UCSD-AML1 (cell line): ENCODE data around the gene CCS.
"Not testable (repeated sequence)": the region's sequence is repeated elsewhere in the genome, so short reads cannot be mapped to it uniquely, and the experiment has no call there.

ENCODE experiments used
- DNase-seq: peaks from one replicate; lab custom pipeline; 2025; ENCODE audit not compliant: unreplicated experiment; lab: John Stamatoyannopoulos, UW

Gene CCS

DNA sequence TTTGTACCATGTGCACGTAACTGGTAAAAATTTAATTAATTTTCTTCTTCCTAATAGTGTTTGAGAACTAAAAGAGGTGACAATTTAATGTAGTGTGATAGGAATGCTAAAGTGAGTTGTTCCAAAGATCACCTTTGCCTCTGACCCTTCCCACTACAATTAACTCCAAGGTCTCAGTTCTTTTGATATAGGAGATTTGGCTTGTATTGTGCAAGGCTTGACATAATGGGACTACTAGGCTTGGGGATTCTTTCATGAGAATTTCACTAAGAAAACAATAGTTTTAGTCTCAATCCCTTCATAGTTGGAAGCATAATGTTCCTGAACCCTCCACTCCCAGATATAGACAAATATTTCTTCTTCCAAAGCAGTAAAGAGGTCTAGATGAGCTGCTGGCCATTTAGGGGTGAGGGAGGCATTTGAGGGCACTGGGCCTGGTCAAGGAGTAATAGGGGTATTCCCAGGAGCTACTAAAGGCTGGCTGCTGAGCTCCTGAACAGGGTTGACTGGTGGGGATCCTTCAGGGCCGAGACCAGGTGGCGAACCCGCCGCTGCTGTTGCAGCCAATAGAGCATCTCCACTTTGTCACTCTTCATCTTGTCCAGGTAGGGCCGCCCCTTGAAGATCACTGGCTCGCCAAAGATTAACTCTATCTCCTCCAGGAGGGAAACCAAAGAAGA lies 2.8 kb upstream of the CCS start:
- DNase-seq = no peak

DNA sequence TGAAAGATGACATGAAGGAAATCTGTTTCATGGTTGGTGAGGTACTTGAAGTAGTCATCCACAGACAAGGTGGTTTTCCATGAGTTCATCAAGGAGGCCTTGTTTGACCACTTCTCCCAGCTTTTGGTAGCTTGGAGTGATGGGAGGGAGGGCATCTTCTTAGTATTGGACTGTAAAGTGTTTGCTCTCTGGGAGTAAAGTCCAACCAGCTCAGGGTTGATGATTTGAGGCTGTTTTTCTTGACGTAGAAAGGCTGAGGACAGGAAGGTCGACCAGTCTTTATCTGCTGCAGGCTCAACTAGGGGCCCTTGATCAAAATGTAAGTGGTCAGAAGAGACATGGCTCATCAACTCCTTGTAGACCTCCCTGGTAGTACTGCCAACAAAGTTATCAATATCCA lies 1.8 kb upstream of the CCS start:
- DNase-seq = no peak

DNA sequence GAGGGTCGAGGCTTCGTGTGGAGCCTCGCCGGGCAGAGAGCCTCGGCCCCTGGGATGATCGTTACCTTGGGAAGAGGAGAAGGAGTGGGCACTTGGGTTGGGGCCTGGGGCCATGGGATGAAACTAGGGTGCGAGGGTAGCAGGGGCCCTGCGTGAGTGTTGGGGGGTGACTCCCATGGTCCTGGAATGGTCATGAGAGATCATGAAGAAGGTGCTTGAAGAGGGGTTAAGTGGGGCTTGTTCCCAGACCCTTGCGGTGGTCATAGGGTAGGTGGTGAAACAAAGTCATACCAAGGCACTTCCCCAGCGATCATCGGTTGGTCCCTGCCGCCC lies 284 bp downstream of the CCS start:
- DNase-seq = no peak

- no peak for DNase-seq
These were observed 665 bp downstream of the CCS start for GRCh38 chr11:66593650-66594049.

GRCh38 chr11:66595245-66595904 lies 2.4 kb downstream of the CCS start:
- no peak for DNase-seq

- no peak for DNase-seq
These were observed 6.0 kb downstream of the CCS start for GRCh38 chr11:66598993-66599392.

DNA sequence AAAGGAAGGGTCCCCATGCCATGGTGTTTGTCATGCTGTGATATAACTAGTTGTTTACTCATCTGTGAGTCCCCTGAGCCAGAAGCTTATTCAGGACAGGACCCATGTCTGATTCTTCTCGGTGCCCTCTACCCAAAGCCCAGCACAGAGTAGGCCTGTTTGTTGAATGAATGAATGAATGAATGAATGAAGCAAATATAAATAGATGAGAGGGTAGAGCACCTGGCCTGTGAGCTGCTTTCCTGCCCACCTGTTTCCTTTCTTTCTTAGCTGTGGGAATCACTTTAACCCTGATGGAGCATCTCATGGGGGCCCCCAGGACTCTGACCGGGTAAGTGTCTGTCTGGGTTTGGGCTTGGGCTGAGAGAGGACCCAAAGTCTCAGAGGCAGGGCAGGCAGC lies 7.2 kb downstream of the CCS start:
- DNase-seq = no peak

DNA sequence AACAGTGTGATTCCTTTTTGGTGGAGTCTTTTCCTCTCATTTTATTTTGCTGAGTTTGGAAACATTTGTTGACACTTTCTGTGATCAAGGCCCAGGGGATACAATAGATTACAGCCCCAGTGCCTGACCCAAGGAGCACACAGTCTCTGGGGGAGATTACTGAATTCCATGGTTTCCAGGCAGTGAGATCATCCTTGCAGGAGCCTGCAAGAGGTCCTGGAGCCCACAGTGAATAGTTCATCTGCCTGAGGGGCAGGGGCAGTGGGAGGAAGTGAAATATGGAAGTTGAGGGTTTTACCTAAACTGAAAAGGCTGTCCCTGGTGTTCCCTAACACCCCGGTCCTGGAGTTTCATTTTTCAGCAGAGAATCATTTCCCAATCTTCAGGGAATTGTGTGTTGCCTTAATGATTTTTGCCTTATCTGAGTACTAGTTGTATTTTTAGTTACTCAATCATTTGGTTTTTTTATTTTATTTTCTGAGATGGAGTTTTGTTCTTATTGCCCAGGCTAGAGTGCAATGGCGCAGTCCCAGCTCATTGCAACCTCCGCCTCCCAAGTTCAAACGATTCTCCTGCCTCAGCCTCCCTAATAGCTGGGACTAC lies 7.7 kb downstream of the CCS start:
- DNase-seq = no peak

- DNase-seq = no peak
These were observed 10.1 kb downstream of the CCS start for GRCh38 chr11:66603072-66603471.

- DNase-seq = no peak
These were observed 11.2 kb downstream of the CCS start for GRCh38 chr11:66604155-66604554.

DNA sequence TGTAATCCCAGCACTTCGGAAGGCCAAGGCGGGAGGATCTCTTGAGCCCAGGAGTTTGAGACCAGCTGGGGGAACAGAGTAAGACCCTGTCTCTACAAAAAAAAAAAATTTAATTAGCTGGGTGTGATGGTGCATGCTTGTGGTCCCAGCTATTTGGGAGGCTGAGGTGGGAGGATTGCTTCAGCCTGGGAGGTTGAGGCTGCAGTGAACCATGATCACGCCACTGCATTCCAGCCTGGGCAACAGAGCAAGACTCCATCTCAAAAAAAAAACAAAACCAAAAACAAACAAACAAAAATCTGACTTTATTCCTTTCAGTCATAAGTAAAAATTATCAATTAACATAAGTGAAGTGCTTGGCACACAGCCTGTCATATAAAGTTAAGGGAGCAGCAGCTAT lies 13.6 kb downstream of the CCS start:
- DNase-seq = not testable (repeated sequence)

- DNase-seq = no peak
These were observed 14.3 kb downstream of the CCS start for GRCh38 chr11:66607126-66607834.

DNA sequence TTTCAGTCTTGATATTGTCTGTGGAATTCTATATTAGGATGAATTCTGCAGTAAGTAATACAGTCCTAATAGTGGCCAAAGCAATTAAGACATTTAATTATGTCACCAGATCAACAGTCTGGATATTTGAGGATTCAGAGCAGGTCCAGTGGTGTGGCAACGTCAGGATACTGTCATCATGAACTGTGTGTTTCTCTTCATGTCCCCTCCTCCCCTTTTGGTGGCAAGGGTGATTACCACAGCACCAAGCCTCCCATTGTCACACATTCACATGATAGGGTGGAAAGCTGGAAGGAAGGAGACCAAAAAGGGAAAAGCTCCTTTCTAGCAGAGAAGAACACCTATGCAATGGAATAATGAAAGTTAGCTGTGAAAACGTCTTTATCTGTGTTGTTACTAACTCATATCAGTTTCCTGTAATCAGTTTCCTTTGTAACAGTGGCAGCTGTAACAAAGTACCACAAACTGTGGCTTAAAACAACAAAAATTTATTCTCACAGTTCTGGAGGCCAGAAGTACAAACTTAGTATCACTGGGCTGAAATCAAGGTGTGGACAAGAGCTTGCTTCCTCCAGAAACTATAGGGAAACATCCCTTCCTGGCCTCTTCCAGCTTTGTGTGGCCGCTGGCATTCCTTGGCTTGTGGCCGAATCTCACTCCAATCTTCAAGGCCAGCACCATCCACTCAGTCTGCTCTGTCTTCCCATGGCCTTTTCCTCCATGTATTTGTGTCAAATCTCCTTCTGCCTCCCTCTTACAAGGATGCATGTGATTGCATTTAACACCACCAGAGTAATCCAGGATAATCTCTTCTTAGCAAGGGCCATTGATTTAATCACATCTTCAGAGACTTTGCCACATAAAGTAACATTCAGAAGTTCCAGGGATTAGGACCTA lies 17.0 kb downstream of the CCS start:
- DNase-seq = no peak

DNA sequence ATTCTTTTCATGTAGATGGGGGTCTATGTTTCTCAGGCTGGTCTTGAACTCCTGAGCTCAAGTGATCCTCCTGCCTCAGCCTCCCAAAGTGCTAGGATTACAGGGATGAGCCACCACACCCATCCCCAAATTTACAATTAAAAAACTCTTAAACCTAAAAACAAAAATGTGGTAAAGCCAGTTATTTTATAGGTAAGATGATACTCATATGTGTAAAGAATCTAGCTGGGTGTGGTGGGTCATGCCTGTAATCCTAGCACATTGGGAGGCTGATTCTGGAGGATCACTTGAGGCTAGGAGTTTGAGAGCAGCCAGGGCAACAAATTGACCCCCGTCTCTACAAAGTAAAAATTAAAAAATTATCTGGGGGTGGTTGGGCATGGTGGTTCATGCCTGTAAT lies 19.5 kb downstream of the CCS start:
- DNase-seq = no peak

DNA sequence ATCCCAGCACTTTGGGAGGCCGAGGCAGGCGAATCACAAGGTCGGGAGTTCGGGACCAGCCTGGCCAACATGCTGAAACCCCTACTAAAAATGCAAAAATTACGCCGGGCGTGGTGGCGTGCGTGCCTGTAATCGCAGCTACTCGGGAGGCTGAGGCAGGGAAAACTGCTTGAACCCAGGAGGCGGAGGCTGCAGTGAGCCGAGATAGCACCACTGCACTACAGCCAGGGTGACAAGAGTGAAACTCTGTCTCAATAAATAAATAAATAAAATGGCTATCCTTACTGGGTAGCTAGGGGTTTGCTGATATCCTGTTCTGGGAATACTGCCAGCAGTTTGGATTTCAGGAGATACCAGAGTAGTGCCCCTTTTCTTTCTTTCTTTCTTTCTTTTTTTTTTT lies 21.1 kb downstream of the CCS start:
- no peak for DNase-seq

DNA sequence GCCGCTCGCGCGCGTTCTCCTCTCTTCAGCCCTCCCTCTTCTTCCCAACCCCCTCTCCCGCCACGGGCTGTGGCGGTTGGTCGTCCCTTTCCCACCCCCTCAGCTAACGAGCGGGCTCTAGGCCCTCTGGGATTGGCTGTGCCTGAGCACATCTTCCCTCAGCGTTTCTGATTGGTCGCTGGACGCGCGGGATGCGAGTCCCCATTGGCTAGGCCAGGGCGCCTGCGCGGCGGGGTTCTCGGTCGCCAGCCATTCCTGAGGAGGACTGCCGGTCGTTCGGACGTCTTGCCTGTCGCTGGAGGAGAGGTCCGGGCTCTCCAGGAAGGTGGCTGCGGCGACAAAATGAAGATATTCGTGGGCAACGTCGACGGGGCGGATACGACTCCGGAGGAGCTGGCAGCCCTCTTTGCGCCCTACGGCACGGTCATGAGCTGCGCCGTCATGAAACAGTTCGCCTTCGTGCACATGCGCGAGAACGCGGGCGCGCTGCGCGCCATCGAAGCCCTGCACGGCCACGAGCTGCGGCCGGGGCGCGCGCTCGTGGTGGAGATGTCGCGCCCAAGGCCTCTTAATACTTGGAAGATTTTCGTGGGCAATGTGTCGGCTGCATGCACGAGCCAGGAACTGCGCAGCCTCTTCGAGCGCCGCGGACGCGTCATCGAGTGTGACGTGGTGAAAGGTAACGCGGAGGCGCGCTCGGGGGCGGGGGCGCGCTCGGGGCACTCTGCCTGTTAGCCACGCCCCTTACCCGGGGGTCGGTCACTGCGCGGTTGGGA lies 23.6 kb downstream of the CCS start, which contains the start of gene RBM14:
Gene RBM14 (plus strand): TSS at position 252 of the 776 bp plus-strand sequence. CDS start 91 bp downstream, at position 343.
- peak; percentile 98 for DNase-seq

DNA sequence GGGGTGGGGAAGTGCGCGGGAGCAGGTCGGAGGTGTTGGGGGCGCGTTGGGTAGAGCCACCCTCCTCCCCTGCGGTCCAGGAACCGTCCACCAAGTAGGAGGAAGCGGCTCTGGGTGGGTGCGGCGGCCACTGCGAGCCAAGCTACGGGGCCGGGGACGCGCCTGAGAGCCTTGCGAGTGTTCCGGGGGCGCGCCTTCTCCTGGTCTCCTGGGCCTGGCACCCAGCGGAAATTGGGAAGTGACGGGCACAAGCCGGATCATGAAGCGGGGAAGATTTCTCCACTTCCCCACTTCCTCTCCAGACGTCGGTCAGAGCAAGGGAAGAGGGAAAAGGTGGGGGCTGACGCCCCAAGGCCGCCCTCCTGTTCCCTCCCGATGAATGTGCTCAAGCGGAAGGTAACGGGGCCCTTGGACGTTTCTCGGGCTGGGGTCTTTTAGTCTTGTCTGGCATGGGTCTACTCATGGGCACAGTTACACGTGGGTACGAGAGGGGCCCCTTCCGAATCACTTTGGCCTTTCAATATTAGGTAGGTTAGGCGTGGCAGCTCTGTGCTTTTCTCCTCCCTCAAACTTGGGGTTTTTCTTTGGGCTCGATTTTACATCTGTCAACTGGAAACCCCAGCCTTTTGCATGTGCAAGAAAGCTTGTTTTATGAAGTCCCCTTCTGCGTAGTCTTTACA lies 24.3 kb downstream of the CCS start:
- no peak for DNase-seq

DNA sequence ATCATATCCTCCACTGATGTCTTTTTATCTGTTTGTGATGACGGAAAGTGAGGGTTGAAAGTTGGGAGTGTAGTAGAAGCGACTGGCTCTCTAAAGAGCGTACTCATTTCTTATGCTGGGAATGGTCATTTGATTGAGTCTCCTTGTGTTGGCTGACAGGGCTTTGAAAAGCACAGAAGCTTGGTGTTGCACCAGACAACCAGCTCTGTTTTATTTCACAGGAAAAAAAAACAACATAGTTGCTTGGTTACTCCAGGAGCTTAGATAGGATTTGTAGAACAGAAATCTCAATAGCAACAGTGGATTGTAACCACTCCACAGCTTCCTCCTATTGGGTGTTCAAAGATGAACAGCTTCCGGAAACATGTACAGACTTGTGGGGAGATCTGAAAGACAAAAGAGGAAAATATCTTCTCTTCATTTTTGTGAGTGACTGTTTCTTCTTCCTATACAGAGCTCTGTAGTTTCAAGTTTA lies 26.1 kb downstream of the CCS start:
- DNase-seq = no peak

DNA sequence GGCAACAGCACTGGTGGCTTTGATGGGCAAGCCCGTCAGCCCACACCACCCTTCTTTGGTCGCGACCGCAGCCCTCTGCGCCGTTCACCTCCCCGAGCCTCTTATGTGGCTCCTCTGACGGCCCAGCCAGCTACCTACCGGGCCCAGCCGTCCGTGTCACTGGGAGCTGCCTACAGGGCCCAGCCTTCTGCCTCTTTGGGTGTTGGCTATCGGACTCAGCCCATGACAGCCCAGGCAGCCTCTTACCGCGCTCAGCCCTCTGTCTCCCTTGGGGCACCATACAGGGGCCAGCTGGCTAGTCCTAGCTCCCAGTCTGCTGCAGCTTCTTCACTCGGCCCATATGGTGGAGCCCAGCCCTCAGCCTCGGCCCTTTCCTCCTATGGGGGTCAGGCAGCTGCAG lies 31.5 kb downstream of the CCS start:
- no peak for DNase-seq
